ENCODE data around the gene ADCY6. TPM values are rescaled to one million over a fixed set of nuclear protein-coding genes. Genes with fewer than 3 reads are reported as not detected.

Gene ADCY6
- 24.1 and 66.6 TPM in 2 replicates for total RNA-seq

DNA sequence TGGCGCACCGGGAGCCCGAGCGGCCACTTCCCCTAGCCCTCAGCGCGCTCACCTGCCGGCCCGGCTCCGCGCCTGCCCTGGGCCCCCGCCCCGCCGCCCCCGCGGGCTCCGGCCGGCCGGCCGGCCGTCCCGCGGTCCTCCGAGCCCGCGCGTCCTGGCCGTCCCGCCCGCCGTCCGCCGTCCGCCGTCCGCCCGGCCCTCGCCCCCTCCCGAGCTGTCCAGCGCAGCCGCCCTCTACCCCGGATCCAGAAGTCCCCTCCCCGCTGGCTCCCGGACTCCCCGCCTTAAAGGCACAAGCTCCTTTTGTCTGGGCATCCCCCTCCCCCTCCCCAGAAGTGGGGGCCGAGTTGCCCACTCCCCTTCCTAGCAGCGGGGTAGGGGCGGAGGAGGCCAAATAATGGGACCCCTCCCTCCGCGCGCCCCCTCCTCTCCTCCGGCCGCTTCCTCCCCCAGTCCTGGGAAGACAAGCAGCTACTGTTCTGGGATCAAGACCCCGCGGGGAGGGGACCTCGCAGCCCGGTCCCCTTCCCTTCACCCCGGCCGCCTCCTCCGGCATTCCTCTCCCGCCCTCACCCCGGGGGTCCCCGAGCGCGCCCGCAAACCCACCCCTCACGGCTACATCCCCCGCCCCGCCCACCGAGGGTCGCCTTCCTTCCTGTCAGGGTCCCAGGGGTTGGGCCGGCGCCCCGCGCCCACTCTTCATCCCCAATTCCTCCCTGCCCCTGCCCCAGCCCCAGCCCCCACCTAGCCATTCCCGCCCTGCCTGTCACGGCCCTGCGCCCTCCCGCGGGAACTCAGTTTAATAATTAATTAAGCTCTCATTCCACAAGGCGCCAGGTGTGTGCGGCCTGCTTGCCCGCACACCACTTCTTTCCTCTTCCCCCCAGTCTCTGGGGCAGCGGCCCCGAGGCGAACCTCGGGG lies at the start of gene ADCY6:
Gene ADCY6 (minus strand): TSS at position 236 of the 922 bp plus-strand sequence. CDS start 5,655 bp downstream, outside the sequence.

DNA sequence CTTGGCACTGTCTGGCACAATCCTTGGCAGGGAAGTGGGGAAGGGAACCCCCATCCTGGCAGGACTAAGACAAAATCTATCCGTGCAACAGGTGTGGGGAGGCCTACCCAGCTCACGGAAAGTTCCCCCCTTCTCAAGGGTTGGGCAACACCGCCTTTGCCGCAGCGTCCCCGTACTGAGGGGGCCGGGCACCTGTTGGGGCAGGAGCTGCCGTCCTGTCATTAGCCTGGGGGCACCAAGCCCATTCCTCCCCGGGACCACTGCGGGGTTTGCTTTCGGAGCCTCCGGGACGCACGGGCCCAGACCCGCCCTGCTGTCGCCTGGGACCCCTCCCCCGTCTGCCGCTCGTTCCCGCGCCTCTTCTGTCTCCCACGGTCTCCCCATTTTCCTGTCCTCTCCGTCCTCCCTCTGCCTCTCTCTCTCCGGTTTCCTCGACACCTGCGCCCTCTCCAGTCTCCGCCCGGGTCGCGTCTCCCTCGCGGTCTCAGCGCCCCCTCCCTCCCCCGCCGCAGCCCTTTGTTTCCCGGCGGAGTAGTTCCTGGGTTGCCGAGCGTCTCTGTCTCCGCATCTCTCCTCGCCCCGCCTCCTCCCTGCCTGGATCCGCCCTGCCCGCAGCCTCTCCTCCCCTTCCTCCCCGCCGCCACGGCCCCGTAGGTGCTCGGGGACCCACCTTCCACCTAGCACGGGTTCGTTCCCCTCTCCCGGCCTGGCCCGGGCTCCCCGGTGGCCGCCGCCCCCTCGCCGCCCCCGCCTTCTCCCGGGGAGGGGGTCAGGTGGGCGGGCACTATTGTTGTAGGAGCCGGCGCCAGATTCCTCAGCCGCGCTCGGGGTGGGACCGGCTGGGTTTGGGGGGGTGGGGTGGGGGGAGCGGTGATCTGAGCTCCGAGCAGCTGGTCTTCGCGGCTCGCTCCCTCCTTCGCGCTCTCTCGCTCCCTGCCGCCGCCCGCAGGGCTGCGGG lies 29.3 kb upstream of the ADCY6 start, which contains the start of gene CACNB3:
Gene CACNB3 (plus strand): TSS at position 624 of the 958 bp plus-strand sequence. CDS start 434 bp downstream, outside the sequence.

DNA sequence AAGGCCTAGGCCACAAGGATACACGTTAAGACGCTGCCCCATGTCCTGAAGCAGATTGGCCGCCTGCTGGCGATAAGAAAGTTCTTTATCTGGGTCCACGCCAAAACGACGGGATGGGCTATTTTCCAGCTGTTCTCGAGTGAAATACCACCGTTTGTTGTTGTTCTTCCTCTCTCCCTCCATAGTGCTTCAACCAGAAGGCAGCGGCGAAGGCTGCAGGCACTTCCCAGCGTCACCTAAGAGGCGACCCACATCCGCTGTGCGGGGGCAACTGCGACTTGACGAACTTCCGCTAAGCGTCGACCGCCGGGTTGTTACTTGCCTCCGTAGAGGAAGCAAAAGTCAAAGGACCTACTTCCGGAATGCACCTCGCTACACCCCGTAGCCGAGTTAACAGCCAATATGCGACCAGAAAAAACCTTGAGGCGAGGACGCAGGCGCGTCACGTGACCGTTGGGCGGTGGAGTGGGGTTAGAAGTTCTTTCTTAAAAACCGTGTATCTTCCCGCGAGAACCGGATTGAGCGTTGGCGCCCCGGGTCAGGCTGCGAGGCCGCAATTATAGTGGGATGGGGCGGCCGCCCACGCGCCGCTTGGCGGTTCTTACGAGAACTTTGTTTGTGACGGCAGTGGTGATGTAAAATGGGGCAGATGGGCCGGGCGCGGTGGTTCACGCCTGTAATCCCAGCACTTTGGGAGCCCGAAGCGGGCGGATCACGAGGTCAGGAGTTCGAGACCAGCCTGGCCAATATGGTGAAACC lies 72.2 kb downstream of the ADCY6 start, which contains the start of gene CCNT1:
Gene CCNT1 (minus strand): TSS at position 215 of the 759 bp plus-strand sequence. CDS start 32 bp downstream, at position 183.

Other genes with a start within 250 kb of the ADCY6 start
- gene LALBA, start 219.0 kb downstream of the ADCY6 start, total RNA-seq: not detected in 2 replicates
- gene KANSL2, start 106.9 kb downstream of the ADCY6 start, total RNA-seq: 34.0 and 55.1 TPM in 2 replicates
- 11.3 and 30.2 TPM in 2 replicates for gene CCNT1, start 72.4 kb downstream of the ADCY6 start, total RNA-seq
- 16.0 and 19.8 TPM in 2 replicates for gene CACNB3, start 29.4 kb upstream of the ADCY6 start, total RNA-seq
- 84.2 and 143 TPM in 2 replicates for gene DDX23, start 63.1 kb upstream of the ADCY6 start, total RNA-seq
- gene RND1, start 76.8 kb upstream of the ADCY6 start, total RNA-seq: 5.5 and 12.0 TPM in 2 replicates
- gene FKBP11, start 136.4 kb upstream of the ADCY6 start, total RNA-seq: 7.9 and 11.6 TPM in 2 replicates
- gene ARF3, start 168.4 kb upstream of the ADCY6 start, total RNA-seq: 26.6 and 52.1 TPM in 2 replicates
- 0.32 TPM in 1 of 2 replicates, not detected in the other for gene WNT10B, start 182.6 kb upstream of the ADCY6 start, total RNA-seq
- not detected in 2 replicates for gene WNT1, start 189.2 kb upstream of the ADCY6 start, total RNA-seq
- gene DDN, start 210.3 kb upstream of the ADCY6 start, total RNA-seq: under 0.01 and 0.13 TPM in 2 replicates
- gene PRKAG1, start 229.7 kb upstream of the ADCY6 start, total RNA-seq: 34.6 and 38.8 TPM in 2 replicates